ENCODE data around the gene KATNA1.

DNA sequence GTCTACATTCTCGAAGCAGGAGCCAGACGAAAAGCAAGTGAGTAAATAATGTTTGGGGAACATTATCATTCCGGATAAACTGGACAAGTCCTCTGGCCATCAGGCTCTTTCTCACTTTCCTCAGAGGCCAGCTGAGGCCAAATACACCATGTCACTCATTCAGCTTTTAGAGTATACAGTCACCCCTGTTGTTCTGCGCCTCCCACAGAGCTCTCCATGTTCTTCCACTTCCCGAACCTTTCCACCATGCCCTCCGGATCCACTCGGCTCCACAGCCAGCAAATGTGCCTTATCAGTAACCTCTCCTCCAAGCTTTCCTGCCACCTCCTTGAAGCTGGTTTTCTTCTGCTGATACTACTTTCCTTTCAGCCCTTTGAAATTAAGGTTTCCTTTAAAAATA lies 37.7 kb upstream of the KATNA1 start:
- TF ChIP-seq, protein P1, sequence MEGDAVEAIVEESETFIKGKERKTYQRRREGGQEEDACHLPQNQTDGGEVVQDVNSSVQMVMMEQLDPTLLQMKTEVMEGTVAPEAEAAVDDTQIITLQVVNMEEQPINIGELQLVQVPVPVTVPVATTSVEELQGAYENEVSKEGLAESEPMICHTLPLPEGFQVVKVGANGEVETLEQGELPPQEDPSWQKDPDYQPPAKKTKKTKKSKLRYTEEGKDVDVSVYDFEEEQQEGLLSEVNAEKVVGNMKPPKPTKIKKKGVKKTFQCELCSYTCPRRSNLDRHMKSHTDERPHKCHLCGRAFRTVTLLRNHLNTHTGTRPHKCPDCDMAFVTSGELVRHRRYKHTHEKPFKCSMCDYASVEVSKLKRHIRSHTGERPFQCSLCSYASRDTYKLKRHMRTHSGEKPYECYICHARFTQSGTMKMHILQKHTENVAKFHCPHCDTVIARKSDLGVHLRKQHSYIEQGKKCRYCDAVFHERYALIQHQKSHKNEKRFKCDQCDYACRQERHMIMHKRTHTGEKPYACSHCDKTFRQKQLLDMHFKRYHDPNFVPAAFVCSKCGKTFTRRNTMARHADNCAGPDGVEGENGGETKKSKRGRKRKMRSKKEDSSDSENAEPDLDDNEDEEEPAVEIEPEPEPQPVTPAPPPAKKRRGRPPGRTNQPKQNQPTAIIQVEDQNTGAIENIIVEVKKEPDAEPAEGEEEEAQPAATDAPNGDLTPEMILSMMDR (IDR thresholded peaks at IDR 0.05; ENCODE audit: low read length), result no peak
- TF ChIP-seq EZH2 (IDR thresholded peaks at IDR 0.05; ENCODE audit: borderline replicate concordance, low read length), result no peak
